ENCODE results near the gene CAMK1D. TPM values are rescaled to one million over a fixed set of nuclear protein-coding genes. Genes with fewer than 3 reads are reported as not detected.

The CAMK1D gene
- total RNA-seq, 1 experiment from 2014 or later: 0.63 TPM

- Histone ChIP-seq H3K27ac (ENCODE audit: low read length) (no peak overlapping the region), H3K36me3 (ENCODE audit: insufficient read depth, low read length) (no peaks in the 10 kb centered on the region), H3K9ac (ENCODE audit: low read length) (no peak overlapping the region), H3K27me3 (ENCODE audit: low read length) (no peaks in the 10 kb centered on the region), H3K4me2 (ENCODE audit: low read depth, low read length, poor library complexity, severe bottlenecking) (no peak overlapping the region), H3K4me3 (ENCODE audit: low read length) (no peak overlapping the region), H3K9me3 (ENCODE audit: low read length) (no peaks in the 10 kb centered on the region), H3K4me1 (ENCODE audit: low read length) (peaks cover 17% of the 10 kb centered on the region), H3K79me2 (ENCODE audit: low read length) (no peaks in the 10 kb centered on the region), H3K9me2 (replicated peaks; ENCODE audit: insufficient read depth, low read length) (no peaks in the 10 kb centered on the region), H2AFZ (ENCODE audit: low read length) (no peak overlapping the region), H4K20me1 (ENCODE audit: insufficient read depth, low read depth, low read length) (no peaks in the 10 kb centered on the region)
- no peak for DNase-seq
These were observed 131.1 kb downstream of the CAMK1D start for GRCh38 chr10:12480440-12480839.

GRCh38 chr10:12481924-12482323, 132.6 kb downstream of the CAMK1D start:
- DNase-seq: no peak
- Histone ChIP-seq H3K27me3 (ENCODE audit: low read length) (no peaks in the 10 kb centered on the region), H4K20me1 (ENCODE audit: insufficient read depth, low read depth, low read length) (no peaks in the 10 kb centered on the region), H3K4me1 (ENCODE audit: low read length) (peaks cover 17% of the 10 kb centered on the region), H3K36me3 (ENCODE audit: insufficient read depth, low read length) (no peaks in the 10 kb centered on the region), H2AFZ (ENCODE audit: low read length) (no peak overlapping the region), H3K4me2 (ENCODE audit: low read depth, low read length, poor library complexity, severe bottlenecking) (no peak overlapping the region), H3K9me3 (ENCODE audit: low read length) (no peaks in the 10 kb centered on the region), H3K79me2 (ENCODE audit: low read length) (no peaks in the 10 kb centered on the region), H3K9me2 (replicated peaks; ENCODE audit: insufficient read depth, low read length) (no peaks in the 10 kb centered on the region), H3K27ac (ENCODE audit: low read length) (no peak overlapping the region), H3K4me3 (ENCODE audit: low read length) (no peak overlapping the region), H3K9ac (ENCODE audit: low read length) (no peak overlapping the region)

- no peak overlapping the region for H2AFZ ChIP-seq (ENCODE audit: low read length)
- no peaks in the 10 kb centered on the region for H3K79me2 ChIP-seq (ENCODE audit: low read length)
- no peaks in the 10 kb centered on the region for H3K9me3 ChIP-seq (ENCODE audit: low read length)
- peaks cover 17% of the 10 kb centered on the region for H3K4me1 ChIP-seq (ENCODE audit: low read length)
- no peak overlapping the region for H3K27ac ChIP-seq (ENCODE audit: low read length)
- no peaks in the 10 kb centered on the region for H3K9me2 ChIP-seq (replicated peaks; ENCODE audit: insufficient read depth, low read length)
- H3K4me2 ChIP-seq (ENCODE audit: low read depth, low read length, poor library complexity, severe bottlenecking): no peak overlapping the region
- H4K20me1 ChIP-seq (ENCODE audit: insufficient read depth, low read depth, low read length): no peaks in the 10 kb centered on the region
- H3K36me3 ChIP-seq (ENCODE audit: insufficient read depth, low read length): no peaks in the 10 kb centered on the region
- H3K4me3 ChIP-seq (ENCODE audit: low read length): no peak overlapping the region
- no peak overlapping the region for H3K9ac ChIP-seq (ENCODE audit: low read length)
- no peaks in the 10 kb centered on the region for H3K27me3 ChIP-seq (ENCODE audit: low read length)
- DNase-seq: no peak
These were observed 133.2 kb downstream of the CAMK1D start for GRCh38 chr10:12482587-12482986.

- H2AFZ ChIP-seq (ENCODE audit: low read length): no peak overlapping the region
- H3K27ac ChIP-seq (ENCODE audit: low read length): no peak overlapping the region
- H4K20me1 ChIP-seq (ENCODE audit: insufficient read depth, low read depth, low read length): no peaks in the 10 kb centered on the region
- no peak overlapping the region for H3K4me3 ChIP-seq (ENCODE audit: low read length)
- DNase-seq: no peak
- no peaks in the 10 kb centered on the region for H3K9me2 ChIP-seq (replicated peaks; ENCODE audit: insufficient read depth, low read length)
- no peak overlapping the region for H3K4me2 ChIP-seq (ENCODE audit: low read depth, low read length, poor library complexity, severe bottlenecking)
- H3K79me2 ChIP-seq (ENCODE audit: low read length): no peaks in the 10 kb centered on the region
- H3K27me3 ChIP-seq (ENCODE audit: low read length): no peaks in the 10 kb centered on the region
- no peak overlapping the region for H3K9ac ChIP-seq (ENCODE audit: low read length)
- H3K9me3 ChIP-seq (ENCODE audit: low read length): no peaks in the 10 kb centered on the region
- H3K4me1 ChIP-seq (ENCODE audit: low read length): peaks cover 17% of the 10 kb centered on the region
- no peaks in the 10 kb centered on the region for H3K36me3 ChIP-seq (ENCODE audit: insufficient read depth, low read length)
These were observed 134.9 kb downstream of the CAMK1D start for GRCh38 chr10:12484002-12484918.

GRCh38 chr10:12484941-12485805, 135.8 kb downstream of the CAMK1D start:
- no peak overlapping the region for H3K27ac ChIP-seq (ENCODE audit: low read length)
- no peaks in the 10 kb centered on the region for H3K9me2 ChIP-seq (replicated peaks; ENCODE audit: insufficient read depth, low read length)
- peak overlapping the region; percentile 44 for H3K4me2 ChIP-seq (ENCODE audit: low read depth, low read length, poor library complexity, severe bottlenecking)
- no peak overlapping the region for H3K9ac ChIP-seq (ENCODE audit: low read length)
- H3K4me1 ChIP-seq (ENCODE audit: low read length): peaks cover 17% of the 10 kb centered on the region
- no peak overlapping the region for H2AFZ ChIP-seq (ENCODE audit: low read length)
- no peaks in the 10 kb centered on the region for H4K20me1 ChIP-seq (ENCODE audit: insufficient read depth, low read depth, low read length)
- DNase-seq: peak; percentile 43
- H3K36me3 ChIP-seq (ENCODE audit: insufficient read depth, low read length): no peaks in the 10 kb centered on the region
- no peaks in the 10 kb centered on the region for H3K79me2 ChIP-seq (ENCODE audit: low read length)
- H3K4me3 ChIP-seq (ENCODE audit: low read length): no peak overlapping the region
- H3K9me3 ChIP-seq (ENCODE audit: low read length): no peaks in the 10 kb centered on the region
- no peaks in the 10 kb centered on the region for H3K27me3 ChIP-seq (ENCODE audit: low read length)

- Histone ChIP-seq H3K9me3 (ENCODE audit: low read length) (no peaks in the 10 kb centered on the region), H3K4me1 (ENCODE audit: low read length) (peaks cover 13% of the 10 kb centered on the region), H4K20me1 (ENCODE audit: insufficient read depth, low read depth, low read length) (no peaks in the 10 kb centered on the region), H3K4me3 (ENCODE audit: low read length) (no peak overlapping the region), H3K27me3 (ENCODE audit: low read length) (no peaks in the 10 kb centered on the region), H2AFZ (ENCODE audit: low read length) (no peak overlapping the region), H3K9me2 (replicated peaks; ENCODE audit: insufficient read depth, low read length) (no peaks in the 10 kb centered on the region), H3K9ac (ENCODE audit: low read length) (no peak overlapping the region), H3K79me2 (ENCODE audit: low read length) (no peaks in the 10 kb centered on the region), H3K27ac (ENCODE audit: low read length) (no peak overlapping the region), H3K36me3 (ENCODE audit: insufficient read depth, low read length) (no peaks in the 10 kb centered on the region), H3K4me2 (ENCODE audit: low read depth, low read length, poor library complexity, severe bottlenecking) (no peak overlapping the region)
- no peak for DNase-seq
These were observed 138.0 kb downstream of the CAMK1D start for GRCh38 chr10:12487366-12487765.

- no peaks in the 10 kb centered on the region for H3K9me2 ChIP-seq (replicated peaks; ENCODE audit: insufficient read depth, low read length)
- peaks cover 7% of the 10 kb centered on the region for H3K4me1 ChIP-seq (ENCODE audit: low read length)
- H4K20me1 ChIP-seq (ENCODE audit: insufficient read depth, low read depth, low read length): no peaks in the 10 kb centered on the region
- H2AFZ ChIP-seq (ENCODE audit: low read length): no peak overlapping the region
- H3K79me2 ChIP-seq (ENCODE audit: low read length): no peaks in the 10 kb centered on the region
- no peaks in the 10 kb centered on the region for H3K9me3 ChIP-seq (ENCODE audit: low read length)
- H3K4me2 ChIP-seq (ENCODE audit: low read depth, low read length, poor library complexity, severe bottlenecking): no peak overlapping the region
- H3K9ac ChIP-seq (ENCODE audit: low read length): no peak overlapping the region
- no peaks in the 10 kb centered on the region for H3K27me3 ChIP-seq (ENCODE audit: low read length)
- no peak overlapping the region for H3K4me3 ChIP-seq (ENCODE audit: low read length)
- H3K27ac ChIP-seq (ENCODE audit: low read length): no peak overlapping the region
- H3K36me3 ChIP-seq (ENCODE audit: insufficient read depth, low read length): no peaks in the 10 kb centered on the region
- DNase-seq: no peak
These were observed 139.3 kb downstream of the CAMK1D start for GRCh38 chr10:12488626-12489025.

GRCh38 chr10:12489357-12489756, 140.0 kb downstream of the CAMK1D start:
- H4K20me1 ChIP-seq (ENCODE audit: insufficient read depth, low read depth, low read length): no peaks in the 10 kb centered on the region
- no peaks in the 10 kb centered on the region for H3K79me2 ChIP-seq (ENCODE audit: low read length)
- no peak overlapping the region for H3K4me3 ChIP-seq (ENCODE audit: low read length)
- peaks cover 7% of the 10 kb centered on the region for H3K4me1 ChIP-seq (ENCODE audit: low read length)
- H3K9me3 ChIP-seq (ENCODE audit: low read length): no peaks in the 10 kb centered on the region
- no peaks in the 10 kb centered on the region for H3K36me3 ChIP-seq (ENCODE audit: insufficient read depth, low read length)
- no peak overlapping the region for H2AFZ ChIP-seq (ENCODE audit: low read length)
- H3K9ac ChIP-seq (ENCODE audit: low read length): no peak overlapping the region
- no peak overlapping the region for H3K27ac ChIP-seq (ENCODE audit: low read length)
- H3K27me3 ChIP-seq (ENCODE audit: low read length): no peaks in the 10 kb centered on the region
- DNase-seq: no peak
- no peak overlapping the region for H3K4me2 ChIP-seq (ENCODE audit: low read depth, low read length, poor library complexity, severe bottlenecking)
- no peaks in the 10 kb centered on the region for H3K9me2 ChIP-seq (replicated peaks; ENCODE audit: insufficient read depth, low read length)
